G401 (cell line): Measurements from ENCODE around the gene TUBAL3. TPM values are rescaled to one million over a fixed set of nuclear protein-coding genes. Genes with fewer than 3 reads are reported as not detected.
"Not testable (repeated sequence)": the region's sequence is repeated elsewhere in the genome, so short reads cannot be mapped to it uniquely, and the experiment has no call there.

Experiments used
- DNase-seq: peaks from one replicate; pipeline ENCODE4 v3.0.0-alpha.2; 2015; ENCODE audit warnings: low spot score
- in situ Hi-C: cut with HindIII; loops from 2 replicates; pipeline ENCODE4 v1.10.0; 2016; ENCODE audit warnings: low sequenced_read_pairs, mixed read lengths
- total RNA-seq: library from RNA; depleted of rRNA; stranded (reverse); fragments of >200 nt; shearing (Covaris generic); gene quantifications from 2 replicates; pipeline ENCODE4 v1.2.3, GENCODE V29; 2014

TUBAL3 gene
- total RNA-seq, 1 experiment from 2014 or later = not detected

GRCh38 chr10:5433182-5433581 is 28.6 kb upstream of the TUBAL3 start:
- in situ Hi-C loops = no loop called here
- no peak for DNase-seq

- in situ Hi-C loops = no loop called here
- no peak for DNase-seq
Measured at GRCh38 chr10:5428133-5428532, 23.5 kb upstream of the TUBAL3 start.

GRCh38 chr10:5424751-5425150 is 20.1 kb upstream of the TUBAL3 start:
- in situ Hi-C loops = no loop called here
- no peak for DNase-seq

DNA sequence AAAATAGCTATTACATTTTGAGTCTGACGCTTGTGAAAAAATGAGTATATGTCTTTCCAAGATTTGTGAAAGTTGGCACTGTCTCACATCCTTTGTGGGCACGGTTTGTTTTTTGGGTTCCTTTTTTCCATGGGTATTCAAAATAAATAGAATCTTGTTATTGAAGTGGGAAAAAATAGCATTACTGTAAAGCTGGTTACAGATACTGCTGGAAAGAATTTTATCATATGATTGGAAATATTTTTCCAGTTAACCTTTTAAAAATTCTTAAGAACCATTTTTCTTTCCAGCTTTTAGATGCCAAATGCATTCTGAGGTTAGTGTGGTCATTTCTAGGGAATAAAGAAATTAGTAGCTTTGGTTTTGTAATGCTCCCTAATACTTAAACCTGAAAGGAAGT is 19.1 kb upstream of the TUBAL3 start:
- DNase-seq = no peak
- in situ Hi-C loops = no loop called here

DNA sequence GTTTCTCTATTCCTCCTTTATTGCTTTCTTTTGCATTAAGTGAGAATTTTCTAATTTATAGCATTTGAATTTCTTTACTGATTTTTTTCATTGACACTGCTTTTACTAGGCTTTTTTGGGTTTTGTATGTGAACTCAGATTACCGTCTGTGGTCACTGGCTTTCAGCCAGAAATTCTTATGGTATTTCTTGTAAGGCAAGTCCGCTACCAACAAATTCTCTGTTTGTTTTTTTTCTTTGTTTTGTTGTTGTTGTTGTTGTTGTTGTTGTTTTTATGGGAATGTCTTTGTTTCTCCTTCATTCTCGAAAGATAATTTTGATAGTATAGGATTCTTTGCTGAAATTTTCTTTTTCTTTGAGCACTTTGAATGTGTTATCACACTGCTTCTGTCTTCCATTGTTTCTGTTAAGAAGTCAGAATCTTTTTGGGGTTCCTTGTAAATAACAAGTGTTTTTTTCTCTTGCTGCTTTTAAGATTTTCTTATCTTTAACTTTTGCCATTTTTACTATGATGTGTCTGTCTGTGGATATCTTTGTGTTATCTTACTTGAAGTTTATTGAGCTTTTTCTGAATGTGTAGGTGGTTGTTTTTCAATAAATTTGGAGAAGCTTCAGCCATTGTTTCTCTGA is 15.0 kb upstream of the TUBAL3 start:
- in situ Hi-C loops = no loop called here
- DNase-seq = no peak

DNA sequence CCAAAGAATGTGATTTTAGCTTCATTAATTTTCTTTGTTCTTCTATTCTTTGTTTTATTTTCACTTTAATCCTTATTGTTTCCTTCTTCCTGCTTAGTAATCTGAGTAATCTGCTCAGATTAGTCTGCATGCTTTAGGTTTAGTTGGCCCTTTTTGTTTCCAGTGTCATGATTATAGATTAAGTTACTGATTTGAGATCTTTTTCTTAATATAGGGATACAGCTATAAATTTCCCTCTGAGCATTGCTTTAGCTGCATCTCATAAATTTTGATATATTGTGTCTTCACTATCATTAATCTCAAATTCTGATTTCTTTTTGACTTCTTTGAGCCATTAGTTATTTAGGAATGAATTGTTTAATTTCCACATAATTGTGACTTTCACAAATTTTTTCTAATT is 14.0 kb upstream of the TUBAL3 start:
- in situ Hi-C loops = no loop called here

GRCh38 chr10:5416981-5417380 is 12.4 kb upstream of the TUBAL3 start:
- DNase-seq = peak; percentile 93
- in situ Hi-C loops = no loop called here

More for the DNA sequence above, 14.0 kb upstream of the TUBAL3 start:
- no peak for DNase-seq

DNA sequence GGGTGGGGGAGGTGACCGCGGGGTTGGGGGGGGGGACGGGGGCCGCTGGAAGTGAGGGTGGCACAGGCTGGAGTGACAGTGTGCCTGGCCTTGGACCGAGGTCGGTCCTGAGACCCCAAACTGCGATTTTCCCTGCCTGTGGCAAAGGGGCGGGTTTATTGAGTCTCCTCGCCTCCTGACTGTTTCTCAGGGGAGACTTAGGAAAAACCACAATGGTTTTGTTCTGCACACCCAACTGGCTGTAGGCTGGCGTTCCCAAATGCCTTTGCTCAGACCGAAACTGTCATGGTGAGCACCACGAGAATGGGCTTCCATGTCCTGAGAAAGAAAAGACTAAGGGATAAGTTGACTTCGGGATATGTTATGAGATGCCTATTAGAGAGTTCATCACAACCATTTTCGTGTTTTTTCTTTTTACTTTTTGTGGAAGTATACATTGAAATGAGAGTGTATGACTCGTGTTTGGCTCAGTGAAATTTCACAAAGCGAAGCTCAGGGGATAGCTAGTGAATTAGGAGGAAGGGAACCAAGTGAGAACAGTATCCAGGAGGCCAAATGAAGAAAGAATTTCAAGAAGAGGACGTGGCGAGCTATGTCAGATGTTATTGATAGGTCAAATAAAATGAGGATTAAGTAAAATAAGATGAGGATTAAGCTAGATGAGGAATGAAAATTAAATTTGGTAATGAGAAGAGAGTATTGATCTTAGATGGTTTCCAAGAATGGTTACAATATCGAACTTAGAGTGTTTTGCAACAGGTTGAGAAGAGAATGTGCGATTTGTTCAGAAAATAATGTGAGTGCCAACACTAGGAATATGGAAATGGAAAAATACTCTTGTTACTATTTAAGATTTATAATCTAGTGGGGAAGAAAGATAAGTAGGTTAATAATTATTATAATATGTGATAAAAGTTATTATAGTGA is 8.6 kb upstream of the TUBAL3 start:
- peak; percentile 75 for DNase-seq
- in situ Hi-C loops = no loop called here

- in situ Hi-C loops = no loop called here
- peak; percentile 96 for DNase-seq
Measured at GRCh38 chr10:5412277-5412941, 7.8 kb upstream of the TUBAL3 start, which contains the start of gene NET1. Gene NET1 (plus strand): TSS chr10:5412557. CDS start chr10:5412693, 136 bp downstream.

DNA sequence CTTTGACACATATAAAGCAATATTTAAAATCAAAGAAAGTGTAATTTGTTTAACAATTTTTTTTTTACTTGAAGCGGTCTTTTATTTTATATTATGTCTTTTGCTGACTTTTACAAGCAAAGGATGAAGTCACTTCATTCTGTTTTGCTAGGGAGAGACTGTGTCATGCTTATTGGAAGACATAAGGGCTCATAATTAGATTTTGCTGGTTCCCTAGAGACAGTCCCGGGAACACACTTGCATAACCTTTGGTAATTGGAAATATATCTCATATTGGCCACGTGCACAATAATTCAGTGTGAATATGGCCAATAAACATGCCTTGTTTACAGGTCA is 7.3 kb upstream of the TUBAL3 start:
- DNase-seq = no peak
- in situ Hi-C loops = no loop called here

DNA sequence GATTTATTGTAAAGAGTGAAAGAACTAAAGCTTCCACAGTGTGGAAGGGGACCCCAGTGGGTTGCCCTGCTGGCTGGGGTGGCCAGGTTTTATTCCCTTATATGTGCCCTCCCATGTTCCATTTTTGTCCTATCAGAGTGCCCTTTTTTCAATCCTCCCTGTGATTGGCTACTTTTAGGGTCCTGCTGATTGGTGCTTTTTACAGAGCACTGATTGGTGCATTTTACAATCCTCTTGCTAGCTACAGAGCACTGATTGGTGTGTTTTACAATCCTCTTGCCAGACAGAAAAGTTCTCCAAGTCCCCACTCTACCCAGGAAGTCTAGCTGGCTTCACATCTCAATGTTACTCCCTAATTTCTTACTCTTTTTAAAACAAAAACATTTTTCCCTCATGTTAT is 6.2 kb upstream of the TUBAL3 start:
- in situ Hi-C loops, DNase-seq: not testable (repeated sequence)

DNA sequence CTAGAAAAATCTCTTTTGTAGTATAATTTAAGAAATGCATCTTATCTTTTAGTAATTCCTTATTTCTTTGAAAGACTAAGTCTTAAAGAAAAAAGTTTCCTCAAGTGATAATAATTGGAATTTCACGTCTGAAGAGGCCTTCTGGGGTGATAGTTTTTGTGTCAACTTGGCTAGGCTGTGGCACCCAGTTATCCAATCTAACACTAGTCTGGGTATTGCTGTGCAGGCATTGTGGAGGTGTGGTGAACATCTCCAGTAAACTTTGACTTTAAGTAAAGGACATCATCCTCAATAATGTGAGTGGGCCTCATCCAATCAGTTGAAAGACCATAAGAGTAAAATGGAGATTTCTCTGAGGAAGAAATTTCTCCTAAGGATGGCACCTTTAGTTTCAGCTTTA is 2.3 kb upstream of the TUBAL3 start:
- in situ Hi-C loops = no loop called here
- no peak for DNase-seq

- no peak for DNase-seq
- in situ Hi-C loops = no loop called here
Measured at GRCh38 chr10:5402798-5403197, 1.8 kb downstream of the TUBAL3 start.

GRCh38 chr10:5400468-5401240 is 4.0 kb downstream of the TUBAL3 start:
- in situ Hi-C loops = no loop called here
- peak; percentile 55 for DNase-seq

DNA sequence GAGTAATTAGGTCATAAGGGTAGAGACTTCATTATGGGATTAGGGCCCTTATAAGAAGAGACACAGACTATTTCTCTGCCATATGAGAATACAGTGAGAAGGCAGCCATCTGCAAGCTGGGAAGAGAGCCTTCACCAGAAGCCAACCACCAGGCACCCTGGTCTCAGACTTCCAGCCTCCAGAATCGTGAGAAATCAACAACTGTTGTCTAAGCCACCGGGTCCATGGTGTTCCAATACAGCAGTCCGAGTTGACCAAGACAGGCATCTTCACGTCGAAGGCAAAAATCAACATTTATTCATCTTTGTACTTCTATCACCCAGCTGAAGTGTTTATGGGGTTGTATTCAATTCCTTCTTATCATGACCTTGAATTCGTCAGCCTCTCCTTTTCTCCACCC is 5.3 kb downstream of the TUBAL3 start:
- in situ Hi-C loops = no loop called here
- DNase-seq = no peak

DNA sequence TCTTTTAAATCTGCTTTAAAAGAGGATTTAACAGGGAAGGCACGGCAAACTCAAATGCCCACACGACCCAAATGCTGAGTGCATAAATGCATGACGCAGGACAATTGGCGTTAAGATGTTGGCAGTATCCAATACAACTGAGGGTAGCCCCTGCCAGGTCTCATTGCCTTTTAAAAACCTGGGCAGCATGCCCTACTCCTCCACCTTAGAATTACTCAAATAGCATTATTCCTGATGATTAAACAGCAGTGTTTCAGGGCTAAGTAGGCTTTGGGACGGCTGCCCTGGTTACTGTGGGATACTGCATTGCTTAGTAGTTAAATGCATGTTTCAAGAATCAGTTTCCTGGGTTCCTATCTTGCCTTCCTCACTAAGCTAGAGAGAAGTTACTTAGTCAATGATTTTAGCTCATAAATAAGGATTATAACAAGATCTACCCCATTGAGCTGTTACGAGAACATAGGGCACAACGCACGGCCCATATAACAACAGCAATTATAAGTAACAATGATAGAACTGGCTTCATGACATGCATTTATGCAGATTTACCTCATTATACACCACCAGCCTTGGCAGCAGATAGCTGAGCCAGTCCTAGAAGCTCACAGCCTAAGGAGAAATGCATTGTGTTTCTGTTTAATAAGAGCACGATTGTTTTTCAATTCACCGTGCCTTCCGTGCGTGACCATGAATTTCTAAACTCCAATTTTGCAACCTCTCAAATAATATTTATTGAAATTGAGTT is 7.9 kb downstream of the TUBAL3 start:
- DNase-seq = peak; percentile 64
- in situ Hi-C loops = no loop called here

- in situ Hi-C loops = no loop called here
- no peak for DNase-seq
Measured at GRCh38 chr10:5395168-5395567, 9.5 kb downstream of the TUBAL3 start.

DNA sequence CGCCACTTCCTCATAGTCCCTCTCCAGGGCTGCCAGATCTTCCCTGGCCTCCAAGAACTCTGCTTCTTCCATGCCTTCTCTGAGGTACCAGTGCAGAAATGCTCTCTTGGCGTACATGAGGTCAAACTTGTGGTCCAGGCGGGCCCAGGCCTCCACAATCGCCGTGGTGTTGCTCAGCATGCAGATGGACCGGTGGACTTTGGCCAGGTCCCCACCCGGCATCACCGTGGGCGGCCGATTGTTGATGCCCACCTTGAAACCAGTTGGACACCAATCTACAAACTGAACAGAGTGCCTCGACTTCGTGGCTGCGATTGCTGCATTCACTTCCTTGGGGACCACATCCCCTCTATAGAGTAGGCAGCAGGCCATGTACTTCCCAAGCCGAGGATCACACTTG is 11.1 kb downstream of the TUBAL3 start:
- in situ Hi-C loops = no loop called here
- DNase-seq = no peak

- DNase-seq = no peak
- in situ Hi-C loops = no loop called here
Measured at GRCh38 chr10:5391790-5392189, 12.8 kb downstream of the TUBAL3 start.
